Stimulated activated CD4-positive, alpha-beta T cell treated with anti-CD3 and anti-CD28 coated beads, Interleukin-2, amount 100 ng/mL, for 4 hours (primary cell): ENCODE data around the gene AMMECR1.

Source experiments
- DNase-seq: peaks from one replicate; pipeline ENCODE4 v3.0.0-alpha.2; 2020; ENCODE audit warnings: low read depth

AMMECR1 gene

GRCh38 chrX:110211340-110211739, 106.5 kb downstream of the AMMECR1 start:
- DNase-seq, result no peak

- no peak for DNase-seq
These were observed 107.3 kb downstream of the AMMECR1 start for GRCh38 chrX:110210417-110211139.

GRCh38 chrX:110208092-110208491, 109.8 kb downstream of the AMMECR1 start:
- DNase-seq, result no peak

- DNase-seq, result no peak
These were observed 112.9 kb downstream of the AMMECR1 start for GRCh38 chrX:110204986-110205385.

GRCh38 chrX:110201799-110202198, 116.1 kb downstream of the AMMECR1 start:
- no peak for DNase-seq

- DNase-seq, result no peak
These were observed 122.9 kb downstream of the AMMECR1 start for GRCh38 chrX:110194977-110195376.

GRCh38 chrX:110192516-110192915, 125.4 kb downstream of the AMMECR1 start:
- no peak for DNase-seq

GRCh38 chrX:110188701-110189558, 129.0 kb downstream of the AMMECR1 start:
- DNase-seq, result no peak

- no peak for DNase-seq
These were observed 134.6 kb downstream of the AMMECR1 start for GRCh38 chrX:110183314-110183713.

- DNase-seq, result no peak
These were observed 135.0 kb downstream of the AMMECR1 start for GRCh38 chrX:110182865-110183264.

GRCh38 chrX:110182362-110182761, 135.5 kb downstream of the AMMECR1 start:
- DNase-seq, result no peak

GRCh38 chrX:110181459-110182137, 136.3 kb downstream of the AMMECR1 start:
- no peak for DNase-seq

- no peak for DNase-seq
These were observed 137.0 kb downstream of the AMMECR1 start for GRCh38 chrX:110180928-110181310.

GRCh38 chrX:110180176-110180927, 137.5 kb downstream of the AMMECR1 start:
- DNase-seq, result no peak

GRCh38 chrX:110178179-110178865, 139.6 kb downstream of the AMMECR1 start:
- DNase-seq, result no peak

GRCh38 chrX:110175696-110176095, 142.2 kb downstream of the AMMECR1 start:
- DNase-seq, result no peak

GRCh38 chrX:110175146-110175545, 142.7 kb downstream of the AMMECR1 start:
- DNase-seq, result no peak

GRCh38 chrX:110173192-110174175, 144.4 kb downstream of the AMMECR1 start:
- no peak for DNase-seq

GRCh38 chrX:110172215-110172614, 145.7 kb downstream of the AMMECR1 start:
- DNase-seq, result no peak

- no peak for DNase-seq
These were observed 146.4 kb downstream of the AMMECR1 start for GRCh38 chrX:110171442-110171841.
